Heart right ventricle (tissue), 16 donors: ENCODE data around the gene MFSD2A. TPM values are rescaled to one million over a fixed set of nuclear protein-coding genes. Genes with fewer than 3 reads are reported as not detected.
A peak's percentile ranks its signal among the peaks of the same experiment; 100 is the strongest.
"Not testable (repeated sequence)": the region's sequence is repeated elsewhere in the genome, so short reads cannot be mapped to it uniquely, and the experiment has no call there.

Experiments
- ATAC-seq, 8 donors: fragments of 200-7000 bp; cut with Tn5 transposase; one replicate each; pipeline ENCODE4 v1.9.1; 2020; ENCODE audit warnings: mild to moderate bottlenecking in 8 of 8, moderate library complexity in 8 of 8, moderate number of reproducible peaks in 1 of 8
- DNase-seq, 2 donors: peaks; one replicate each; pipeline ENCODE4 v3.0.0-alpha.2; 2020
- H3K27ac ChIP-seq, 10 donors: fragments of 200-600 bp; sonication (generic) in 2 of 10; one replicate each; pipeline versions ENCODE4 v1.5.0 to v1.8.0; 2020 to 2022; ENCODE audit warnings: mild to moderate bottlenecking in 3 of 10
- H3K27me3 ChIP-seq, 7 donors: fragments of 200-600 bp; one replicate each; pipeline ENCODE4 v1.8.0; 2021 to 2022; ENCODE audit warnings: mild to moderate bottlenecking in 2 of 7
- H3K36me3 ChIP-seq, 9 donors: fragments of 200-600 bp; sonication (generic) in 1 of 9; one replicate each; pipeline versions ENCODE4 v1.5.0 to v1.8.0; 2020 to 2022; ENCODE audit warnings: mild to moderate bottlenecking in 2 of 9
- H3K4me1 ChIP-seq, 9 donors: fragments of 200-600 bp; sonication (generic) in 1 of 9; one replicate each; pipeline versions ENCODE4 v1.5.0 to v1.8.0; 2020 to 2022; ENCODE audit warnings: mild to moderate bottlenecking in 4 of 9
- H3K4me3 ChIP-seq, 10 donors: fragments of 200-600 bp; sonication (generic) in 2 of 10; one replicate each; pipeline versions ENCODE4 v1.5.0 to v1.8.0; 2020 to 2022; ENCODE audit warnings: mild to moderate bottlenecking in 7 of 10, moderate library complexity in 2 of 10
- H3K9me3 ChIP-seq, 11 donors: fragments of 200-600 bp in 10 of 11; sonication (generic) in 2 of 11; one replicate each; pipeline versions ENCODE4 v1.5.0 to v1.8.0; 2013 to 2022; ENCODE audit warnings: mild to moderate bottlenecking in 2 of 11, control low read depth in 1 of 11, moderate library complexity in 1 of 11
- CTCF ChIP-seq, 9 donors: fragments of 200-600 bp; sonication (generic) in 2 of 9; IDR thresholded peaks; one replicate each; pipeline versions ENCODE4 v1.5.0 to v1.8.0; 2021 to 2022; ENCODE audit warnings: antibody characterized with exemption in 9 of 9, mild to moderate bottlenecking in 5 of 9, moderate library complexity in 1 of 9
- WGBS, 2 donors: extraction: QIAGEN DNeasy Blood & Tissue Kit; methylation state at CpG; one replicate each; pipeline ENCODE4 v1.1.7; 2013; ENCODE audit warnings: inconsistent platforms in 1 of 2; 5-methylcytosine and 5-hydroxymethylcytosine counted together
- intact Hi-C, 10 donors: fragments of 100-400 bp; cut with DNase I; formaldehyde crosslinking; loops; one replicate each; pipeline versions ENCODE4 v1.11.1 to v1.14.2; 2022
- polyA plus RNA-seq, 2 donors: library from polyadenylated mRNA; stranded (reverse); fragments of 200-250 nt; gene quantifications; one replicate each; pipeline ENCODE4 v1.2.3, GENCODE V29; 2013
- total RNA-seq, 10 donors: library from RNA; stranded (reverse); fragmentation: NEBNext Ultra II Directional in 3 of 10; extraction: Animal tissue kit (Norgen Biotek cat#: 25700) in 3 of 10; gene quantifications; one replicate each; pipeline versions ENCODE4 v1.2.1 to v1.2.4, GENCODE V29; 2021 to 2023
- donor health status: Arrhythmogenic right ventricular cardiomyopathy.
- donor health status: ischemic (EF 13 %, LVEDD 7.1; RV severe dilation, severe dysfunction).
- donor health status: healthy with polysubstance abuse.
- donor health status: DM: no; HTN: yes; CAD: no.
- donor health status: DM: no; HTN: no; CAD: no.
- donor health status: ischemic (EF 25% LVEDD 6.9; RV normal size, moderate dysfunction).
- donor health status: ischemic (EF 25% LVEDD 5.7; RV mildly dilated, moderate dysfunction).
- donor health status: healthy.
- donor health status: DM: yes; HTN: yes; CAD: no.
- donor health status: Ischemic cardiomyopathy.
- donor health status: ischemic (EF 35%, LVEDD 5.7; RV mildly dilated, moderate dysfunction).
- donor health status: nonischemic (EF 11% LVEDD 7.7; RV severe dilation, severe dysfunction).
- donor health status: DM: yes; HTN: yes; CAD: no.
- donor health status: PGD.
- donor health status: ischemic (EF 29% LVEDD 5.4; RV normal size, mild dysfunction).
- donor health status: nonischemic (EF 23%, LVEDD 6.1; RV moderate dilation, normal function).

MFSD2A gene
- total and polyA plus RNA-seq, 12 donors: 0.15 to 5.6 (median 0.45) TPM; not detected in 2

GRCh38 chr1:39958403-39959200 is 3.7 kb downstream of the MFSD2A start:
- Histone ChIP-seq H3K36me3 (no peaks in the 10 kb centered on the region), H3K27me3 (peaks cover 0 to 17% (median 8%) of the 10 kb centered on the region in 7 donors), H3K27ac (no peak overlapping the region), H3K4me1 (peaks cover 10 to 47% (median 21%) of the 10 kb centered on the region in 9 donors), H3K9me3 (no peaks in the 10 kb centered on the region), H3K4me3 (no peak overlapping the region)
- intact Hi-C loops: no loop called here
- ATAC-seq (no peak), DNase-seq (no peak)
- WGBS, 2 donors: 60 to 72% methylated on average over 7 of the region's 7 CpGs
- TF ChIP-seq CTCF (IDR thresholded peaks at IDR 0.05): no peak

- H3K27ac ChIP-seq: peak overlapping the region in 1 of 10 donors; percentile 79
- DNase-seq (no peak), ATAC-seq (peak in 1 of 8 donors; percentile 7)
- no peak for TF ChIP-seq CTCF (IDR thresholded peaks at IDR 0.05)
- H3K4me1 ChIP-seq: peaks cover 10 to 36% (median 15%) of the 10 kb centered on the region in 9 donors
- H3K27me3 ChIP-seq: peaks cover 0 to 17% (median 8%) of the 10 kb centered on the region in 7 donors
- no peaks in the 10 kb centered on the region for H3K36me3 ChIP-seq
- 77 to 93% methylated on average over 12 of the region's 12 CpGs for WGBS, 2 donors
- H3K9me3 ChIP-seq: no peaks in the 10 kb centered on the region
- peak overlapping the region in 1 of 10 donors; percentile 20 for H3K4me3 ChIP-seq
- intact Hi-C loops: loop anchor here in 1 of 10 donors (5.0 kb wide), 1 partner anchor 32 kb away; no protein-coding TSS in a partner anchor
Observed at GRCh38 chr1:39959651-39960333, 4.8 kb downstream of the MFSD2A start.

- intact Hi-C loops: loop anchor here in 1 of 10 donors (5.0 kb wide), 1 partner anchor 33 kb away; no protein-coding TSS in a partner anchor
- no peak for TF ChIP-seq CTCF (IDR thresholded peaks at IDR 0.05)
- H3K27me3 ChIP-seq: peaks cover 0 to 17% (median 8%) of the 10 kb centered on the region in 7 donors
- peaks cover 6 to 34% (median 10%) of the 10 kb centered on the region in 9 donors for H3K4me1 ChIP-seq
- no peaks in the 10 kb centered on the region for H3K36me3 ChIP-seq
- H3K27ac ChIP-seq: peak overlapping the region in 1 of 10 donors; percentile 79
- 71 to 75% methylated on average over 13 of the region's 13 CpGs for WGBS, 2 donors
- ATAC-seq (peak in 5 of 8 donors; percentile 5 to 53 (median 34)), DNase-seq (peak in 1 of 2 donors; percentile 13)
- peak overlapping the region in 1 of 10 donors; percentile 20 for H3K4me3 ChIP-seq
- no peaks in the 10 kb centered on the region for H3K9me3 ChIP-seq
Observed at GRCh38 chr1:39960431-39960958, 5.5 kb downstream of the MFSD2A start.

GRCh38 chr1:39962450-39962825 is 7.5 kb downstream of the MFSD2A start:
- no peak for DNase-seq
- H3K27ac ChIP-seq: no peak overlapping the region
- no peaks in the 10 kb centered on the region for H3K36me3 ChIP-seq
- peaks cover 0 to 22% (median 0%) of the 10 kb centered on the region in 9 donors for H3K4me1 ChIP-seq
- ATAC-seq: no peak
- intact Hi-C loops: loop anchor here in 1 of 10 donors (5.0 kb wide), 1 partner anchor 35 kb away; no protein-coding TSS in a partner anchor
- TF ChIP-seq CTCF (IDR thresholded peaks at IDR 0.05): no peak
- H3K27me3 ChIP-seq: peaks cover 0 to 6% (median 0%) of the 10 kb centered on the region in 7 donors
- 97 to 98% methylated on average over 17 of the region's 17 CpGs for WGBS, 2 donors
- no peaks in the 10 kb centered on the region for H3K9me3 ChIP-seq
- H3K4me3 ChIP-seq: no peak overlapping the region

- 95 to 96% methylated on average over 10 to 11 of the region's 13 CpGs for WGBS, 2 donors
- intact Hi-C loops: loop anchor here in 1 of 10 donors (5.0 kb wide), 1 partner anchor 36 kb away; no protein-coding TSS in a partner anchor
- not testable (repeated sequence) for H3K4me3 ChIP-seq, H3K27me3 ChIP-seq, H3K36me3 ChIP-seq, H3K9me3 ChIP-seq, DNase-seq, ATAC-seq, H3K27ac ChIP-seq
- peaks cover 0 to 22% (median 0%) of the 10 kb centered on the region in 9 donors for H3K4me1 ChIP-seq
Observed at GRCh38 chr1:39962964-39963363, 8.0 kb downstream of the MFSD2A start.
